Spleen (tissue), 7 donors: Measurements from ENCODE around the gene GRIK4.

Source experiments
- POLR2A ChIP-seq, 3 donors: fragments of 450-650 bp; IDR thresholded peaks; one replicate each; pipeline ENCODE4 v1.5.1; 2017; ENCODE audit warnings: antibody characterized with exemption in 3 of 3, mild to moderate bottlenecking in 1 of 3
- POLR2AphosphoS5 ChIP-seq, 3 donors: sonication (generic); formaldehyde crosslinking; IDR thresholded peaks; one replicate each; pipeline ENCODE4 v1.5.1; 2017; ENCODE audit warnings: antibody characterized with exemption in 3 of 3
- TF ChIP-seq, protein P1 (sequence below), 11 experiments: fragments of 200-600 bp in 7 of 11; fragments of 450-650 bp in 4 of 11; sonication (generic) in 4 of 11; IDR thresholded peaks in 8 of 11; conservative IDR thresholded peaks in 3 of 11; 1 replicate in 7 of 11; 2 replicates in 4 of 11; pipeline versions ENCODE4 v1.4.0 to v1.8.0; 2016 to 2021; ENCODE audit warnings: antibody characterized with exemption in 11 of 11, inconsistent platforms in 4 of 11, mild to moderate bottlenecking in 1 of 11
- donor health status: DM: no; HTN: no; CAD: no; lungs with moderate emphysema.
- donor health status: DM: no; HTN: no; CAD: no.
- donor health status: DM: no; HTN: no; CAD: no.

DNA sequence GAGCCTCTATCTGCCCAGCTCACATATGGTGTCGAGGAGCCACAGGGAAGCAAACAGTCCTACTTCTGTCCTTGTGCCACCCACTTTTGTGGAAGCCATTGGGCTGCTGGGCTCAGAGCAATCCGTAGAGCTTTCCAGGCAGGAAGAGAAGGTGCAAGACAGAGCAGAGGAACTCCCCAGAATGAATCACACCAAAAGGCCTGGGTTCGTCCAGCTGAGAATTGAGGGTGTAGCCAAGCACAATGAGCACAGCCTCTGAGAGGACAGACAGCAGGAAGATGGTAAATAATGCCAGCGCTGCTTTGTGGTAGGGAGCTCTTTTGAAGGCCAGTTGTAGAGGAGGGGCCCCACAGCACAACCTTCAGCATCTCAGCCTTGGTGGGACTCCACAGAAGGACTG, 237.8 kb downstream of the GRIK4 start:
- TF ChIP-seq, protein P1, sequence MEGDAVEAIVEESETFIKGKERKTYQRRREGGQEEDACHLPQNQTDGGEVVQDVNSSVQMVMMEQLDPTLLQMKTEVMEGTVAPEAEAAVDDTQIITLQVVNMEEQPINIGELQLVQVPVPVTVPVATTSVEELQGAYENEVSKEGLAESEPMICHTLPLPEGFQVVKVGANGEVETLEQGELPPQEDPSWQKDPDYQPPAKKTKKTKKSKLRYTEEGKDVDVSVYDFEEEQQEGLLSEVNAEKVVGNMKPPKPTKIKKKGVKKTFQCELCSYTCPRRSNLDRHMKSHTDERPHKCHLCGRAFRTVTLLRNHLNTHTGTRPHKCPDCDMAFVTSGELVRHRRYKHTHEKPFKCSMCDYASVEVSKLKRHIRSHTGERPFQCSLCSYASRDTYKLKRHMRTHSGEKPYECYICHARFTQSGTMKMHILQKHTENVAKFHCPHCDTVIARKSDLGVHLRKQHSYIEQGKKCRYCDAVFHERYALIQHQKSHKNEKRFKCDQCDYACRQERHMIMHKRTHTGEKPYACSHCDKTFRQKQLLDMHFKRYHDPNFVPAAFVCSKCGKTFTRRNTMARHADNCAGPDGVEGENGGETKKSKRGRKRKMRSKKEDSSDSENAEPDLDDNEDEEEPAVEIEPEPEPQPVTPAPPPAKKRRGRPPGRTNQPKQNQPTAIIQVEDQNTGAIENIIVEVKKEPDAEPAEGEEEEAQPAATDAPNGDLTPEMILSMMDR (IDR thresholded peaks at IDR 0.05 in 8 of 11, conservative IDR thresholded peaks at IDR 0.05 in 3 of 11): no peak
- TF ChIP-seq POLR2A (IDR thresholded peaks at IDR 0.05): no peak
- TF ChIP-seq POLR2AphosphoS5 (IDR thresholded peaks at IDR 0.05): no peak
